Immature natural killer cell (primary cell): ENCODE measurements around the gene ENPP3. TPM values are rescaled to one million over a fixed set of nuclear protein-coding genes. Genes with fewer than 3 reads are reported as not detected.
A peak's percentile ranks its signal among the peaks of the same experiment; 100 is the strongest.

Source experiments
- DNase-seq, 3 donors: peaks; one replicate each; pipeline ENCODE4 v3.0.0; 2022; ENCODE audit warnings: mixed read lengths in 1 of 3
- H3K27ac Mint-ChIP-seq, 6 donors: one replicate each; pipeline ENCODE4 v1.8.0; 2020; ENCODE audit warnings: mixed read lengths in 6 of 6, mild to moderate bottlenecking in 5 of 6, inconsistent platforms in 4 of 6, moderate library complexity in 3 of 6
- H3K27me3 Mint-ChIP-seq, 3 donors: one replicate each; pipeline ENCODE4 v1.8.0; 2020 to 2021; ENCODE audit warnings: low read depth in 3 of 3, mild to moderate bottlenecking in 3 of 3, mixed read lengths in 3 of 3, moderate library complexity in 3 of 3, inconsistent platforms in 1 of 3
- H3K36me3 Mint-ChIP-seq, 3 donors: one replicate each; pipeline ENCODE4 v1.8.0; 2020; ENCODE audit warnings: mixed read lengths in 3 of 3, inconsistent platforms in 2 of 3, mild to moderate bottlenecking in 2 of 3
- H3K4me1 Mint-ChIP-seq, 2 donors: one replicate each; pipeline ENCODE4 v1.8.0; 2020; ENCODE audit warnings: inconsistent platforms in 2 of 2, mild to moderate bottlenecking in 2 of 2, mixed read lengths in 2 of 2, moderate library complexity in 1 of 2
- H3K4me3 Mint-ChIP-seq, 5 donors: one replicate each; pipeline ENCODE4 v1.8.0; 2020; ENCODE audit warnings: mild to moderate bottlenecking in 5 of 5, mixed read lengths in 5 of 5, inconsistent platforms in 3 of 5, moderate library complexity in 3 of 5
- H3K9me3 Mint-ChIP-seq, 6 donors: one replicate each; pipeline ENCODE4 v1.8.0; 2020; ENCODE audit warnings: mild to moderate bottlenecking in 6 of 6, mixed read lengths in 6 of 6, inconsistent platforms in 4 of 6, moderate library complexity in 3 of 6
- polyA plus RNA-seq, 3 donors: library from polyadenylated mRNA; unstranded; fragments of 300-500 nt; fragmentation: Illumina TruSeq; gene quantifications; one replicate each; pipeline ENCODE4 v1.2.3, GENCODE V29; 2021

Gene ENPP3
- polyA plus RNA-seq, 3 donors from 2014 or later: 0.21 to 4.1 (median 0.25) TPM

DNA sequence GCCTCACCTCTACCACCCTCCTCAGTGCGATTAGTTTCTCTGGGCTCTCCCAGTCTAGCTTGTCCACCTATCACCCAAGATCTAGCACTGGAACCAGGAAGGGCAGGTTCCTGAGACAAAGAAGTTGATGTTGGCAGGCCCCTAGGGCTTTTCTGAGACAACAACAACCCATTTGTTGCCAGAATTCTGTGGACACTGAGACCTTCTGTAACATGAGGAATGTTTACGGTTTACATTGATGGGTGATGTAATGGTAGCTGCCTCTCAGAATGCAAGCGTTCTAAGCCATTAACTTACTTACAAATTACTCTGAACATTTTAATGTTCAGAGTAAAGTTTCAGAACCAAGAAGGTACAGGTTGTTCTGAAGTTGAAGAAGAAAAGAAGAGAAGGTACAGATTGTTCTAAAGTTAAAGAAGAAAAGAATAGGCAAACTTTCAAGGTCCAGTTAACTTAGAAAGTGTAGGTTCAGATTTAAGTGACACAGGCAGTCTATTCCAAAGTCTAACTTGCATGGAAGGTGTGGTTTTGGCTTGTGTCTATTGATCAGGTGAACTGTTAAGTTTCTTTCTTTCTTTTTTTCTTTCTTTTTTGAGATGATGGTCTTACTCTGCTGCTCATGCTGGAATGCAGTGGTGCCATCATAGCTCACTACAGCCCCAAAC is 5.3 kb upstream of the ENPP3 start:
- Mint-ChIP-seq H3K36me3 (no peaks in the 10 kb centered on the region), H3K27ac (no peak overlapping the region), H3K27me3 (peaks cover 0 to 8% (median 4%) of the 10 kb centered on the region in 3 donors), H3K9me3 (no peaks in the 10 kb centered on the region), H3K4me3 (no peak overlapping the region), H3K4me1 (peaks cover 24 to 27% of the 10 kb centered on the region in 2 donors)
- DNase-seq: no peak

DNA sequence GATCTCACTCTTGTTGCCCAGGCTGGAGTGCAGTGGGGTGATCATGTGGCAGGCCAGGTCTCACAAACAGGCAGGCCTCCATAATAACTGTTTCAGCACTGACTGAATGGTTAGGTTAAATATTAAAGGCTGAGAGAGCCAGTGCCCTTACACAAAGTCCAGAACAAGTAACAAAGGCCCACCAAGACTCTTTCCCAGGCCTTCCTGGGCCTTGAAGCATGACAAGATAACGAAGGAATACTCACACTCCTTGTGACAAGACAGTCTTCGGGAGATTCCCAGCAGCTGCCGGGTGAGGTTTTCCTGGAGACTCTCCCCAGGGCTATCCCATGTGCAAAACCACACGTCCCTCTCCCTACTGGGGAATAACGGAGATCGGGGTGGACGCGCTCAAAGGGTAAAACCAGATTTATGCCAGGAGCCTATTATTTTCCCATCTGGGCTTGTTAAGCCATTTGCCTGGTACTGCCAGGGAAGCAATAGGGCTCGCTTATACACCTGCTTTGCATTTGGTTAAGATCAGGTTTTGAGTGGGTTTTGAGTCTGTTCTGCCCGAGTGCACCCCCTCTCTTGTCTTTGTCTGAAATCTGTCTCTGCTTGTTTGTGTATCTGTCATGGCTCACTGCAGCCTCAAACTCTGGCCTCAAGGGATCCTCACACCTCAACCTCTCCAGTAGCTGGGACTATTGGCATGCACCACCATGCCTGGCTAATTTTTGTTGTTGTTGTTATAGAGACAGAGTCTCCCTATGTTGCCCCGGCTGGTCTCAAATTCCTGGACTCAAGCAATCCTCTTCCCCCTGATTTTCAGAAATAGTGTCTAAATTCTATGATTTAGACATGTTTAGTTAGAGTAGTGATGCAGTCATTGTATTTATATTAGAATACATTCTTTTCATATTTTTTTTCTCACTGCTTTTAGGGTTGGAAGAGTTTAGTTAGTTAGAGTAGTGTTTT is 1.4 kb upstream of the ENPP3 start:
- Mint-ChIP-seq H3K36me3 (no peaks in the 10 kb centered on the region), H3K4me1 (no peaks in the 10 kb centered on the region), H3K27ac (no peak overlapping the region), H3K4me3 (no peak overlapping the region), H3K9me3 (no peaks in the 10 kb centered on the region), H3K27me3 (peaks cover 0 to 4% (median 0%) of the 10 kb centered on the region in 3 donors)
- no peak for DNase-seq

DNA sequence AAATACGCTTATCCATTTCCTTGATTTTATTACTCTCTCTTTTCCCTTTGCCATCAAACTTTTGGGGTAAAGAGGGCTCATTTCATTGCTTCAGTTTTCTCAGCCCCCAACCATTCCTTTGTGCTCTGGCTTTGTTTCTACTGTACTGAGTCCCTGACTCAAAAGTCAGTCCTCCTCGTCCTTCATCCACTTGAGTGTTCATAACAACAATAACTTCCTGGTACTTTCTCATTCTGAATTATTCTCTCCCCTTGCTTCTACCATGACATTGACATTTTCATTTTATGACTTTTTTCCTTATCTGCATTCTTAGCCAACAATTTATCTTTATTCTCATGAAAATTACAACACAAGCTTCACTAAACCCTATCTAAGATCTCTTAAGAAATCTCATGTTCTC is 911 bp downstream of the ENPP3 start:
- H3K4me3 Mint-ChIP-seq: no peak overlapping the region

DNA sequence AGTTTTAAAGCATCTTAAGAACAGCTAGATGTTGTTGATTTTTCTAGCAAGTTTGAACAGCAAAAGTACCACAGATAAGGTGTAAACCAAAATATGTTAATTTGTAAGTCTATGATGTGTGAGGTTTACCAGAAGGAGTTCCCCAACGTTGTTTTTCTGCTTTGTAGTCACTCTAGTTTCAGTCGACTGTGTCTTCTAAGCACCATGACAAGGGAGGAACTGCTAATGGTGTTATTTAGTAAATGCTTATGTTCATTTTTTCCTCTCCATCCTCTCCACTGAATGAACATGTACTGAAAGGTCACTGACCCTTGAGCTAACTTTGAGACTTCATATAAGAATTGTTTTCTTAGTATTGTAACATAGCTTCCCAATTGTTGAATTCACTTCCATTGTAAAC is 3.0 kb downstream of the ENPP3 start:
- peak; percentile 20 to 39 (median 32) for DNase-seq
- Mint-ChIP-seq H3K4me1 (no peaks in the 10 kb centered on the region), H3K36me3 (no peaks in the 10 kb centered on the region), H3K4me3 (no peak overlapping the region), H3K9me3 (no peaks in the 10 kb centered on the region), H3K27me3 (peaks cover 0 to 2% (median 0%) of the 10 kb centered on the region in 3 donors), H3K27ac (no peak overlapping the region)

More for the DNA sequence above, 911 bp downstream of the ENPP3 start:
- Mint-ChIP-seq H3K4me1 (no peaks in the 10 kb centered on the region), H3K9me3 (no peaks in the 10 kb centered on the region), H3K36me3 (no peaks in the 10 kb centered on the region), H3K27me3 (peaks cover 0 to 4% (median 0%) of the 10 kb centered on the region in 3 donors), H3K27ac (no peak overlapping the region)
- DNase-seq: no peak

DNA sequence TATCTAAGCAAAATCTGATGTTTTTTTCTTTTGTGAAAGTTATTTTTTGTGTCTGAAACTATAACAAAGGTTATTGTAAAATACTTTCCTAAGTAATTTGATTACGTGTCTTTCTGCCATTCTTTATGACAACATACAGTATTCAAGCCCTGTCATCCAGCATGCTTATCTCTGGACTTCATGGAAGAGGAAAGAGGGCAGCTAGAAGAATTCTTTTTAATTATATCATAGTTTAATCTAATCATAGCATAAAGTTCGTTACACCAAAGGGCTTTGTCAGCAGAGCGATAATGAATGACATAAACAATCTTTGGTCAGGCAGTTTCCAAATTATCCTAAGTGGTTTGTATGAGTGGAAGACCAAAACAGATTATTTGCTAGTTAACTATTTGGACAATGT is 3.5 kb downstream of the ENPP3 start:
- no peaks in the 10 kb centered on the region for H3K36me3 Mint-ChIP-seq
- peaks cover 0 to 2% (median 0%) of the 10 kb centered on the region in 3 donors for H3K27me3 Mint-ChIP-seq
- DNase-seq: no peak
- H3K27ac Mint-ChIP-seq: no peak overlapping the region
- H3K4me3 Mint-ChIP-seq: no peak overlapping the region
- H3K4me1 Mint-ChIP-seq: no peaks in the 10 kb centered on the region
- no peaks in the 10 kb centered on the region for H3K9me3 Mint-ChIP-seq

DNA sequence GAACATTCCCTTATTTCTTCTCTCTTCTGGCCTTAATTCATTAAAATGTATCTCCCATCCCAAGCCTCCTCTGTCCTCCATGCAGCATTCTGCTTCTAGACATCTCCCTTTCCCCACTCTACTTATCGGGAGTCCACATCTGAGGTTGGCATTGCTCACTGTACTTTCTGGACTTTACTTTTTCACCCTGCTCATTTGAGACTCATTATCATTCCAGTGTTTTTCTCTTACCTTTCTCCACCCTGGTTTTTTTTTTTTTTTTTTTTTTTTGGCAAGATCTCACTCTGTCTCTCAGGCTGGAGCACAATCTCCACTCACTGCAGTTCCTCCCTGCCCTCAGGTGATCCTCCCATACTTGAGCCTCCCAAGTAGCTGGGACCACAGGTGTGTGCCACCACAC is 4.5 kb downstream of the ENPP3 start:
- no peak overlapping the region for H3K4me3 Mint-ChIP-seq
- no peaks in the 10 kb centered on the region for H3K4me1 Mint-ChIP-seq
- no peak for DNase-seq
- peak overlapping the region in 1 of 6 donors; percentile 60 for H3K27ac Mint-ChIP-seq
- H3K27me3 Mint-ChIP-seq: peaks cover 0 to 2% (median 0%) of the 10 kb centered on the region in 3 donors
- no peaks in the 10 kb centered on the region for H3K36me3 Mint-ChIP-seq
- H3K9me3 Mint-ChIP-seq: no peaks in the 10 kb centered on the region

DNA sequence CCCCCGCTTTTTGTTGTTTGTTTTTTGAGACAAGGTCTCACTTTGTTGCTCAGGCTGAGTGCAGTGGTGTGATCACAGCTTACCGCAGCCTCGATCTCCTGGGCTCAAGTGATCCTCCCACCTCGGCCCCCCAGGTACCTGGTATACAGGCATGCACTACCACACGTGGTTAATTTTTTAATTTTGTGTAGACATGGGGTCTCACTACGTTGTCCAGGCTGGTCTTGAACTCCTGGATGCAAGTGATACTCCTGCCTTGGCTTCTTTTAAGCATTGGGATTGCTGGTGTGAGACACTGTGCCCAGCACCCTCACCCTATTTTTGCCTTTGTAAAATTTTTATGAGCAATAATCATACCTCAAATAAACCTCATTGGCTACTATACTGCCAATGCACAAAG is 5.5 kb downstream of the ENPP3 start:
- H3K9me3 Mint-ChIP-seq: no peaks in the 10 kb centered on the region
- no peak overlapping the region for H3K4me3 Mint-ChIP-seq
- no peak for DNase-seq
- no peak overlapping the region for H3K27ac Mint-ChIP-seq
- H3K27me3 Mint-ChIP-seq: peaks cover 0 to 2% (median 0%) of the 10 kb centered on the region in 3 donors
- H3K4me1 Mint-ChIP-seq: no peaks in the 10 kb centered on the region
- H3K36me3 Mint-ChIP-seq: no peaks in the 10 kb centered on the region

DNA sequence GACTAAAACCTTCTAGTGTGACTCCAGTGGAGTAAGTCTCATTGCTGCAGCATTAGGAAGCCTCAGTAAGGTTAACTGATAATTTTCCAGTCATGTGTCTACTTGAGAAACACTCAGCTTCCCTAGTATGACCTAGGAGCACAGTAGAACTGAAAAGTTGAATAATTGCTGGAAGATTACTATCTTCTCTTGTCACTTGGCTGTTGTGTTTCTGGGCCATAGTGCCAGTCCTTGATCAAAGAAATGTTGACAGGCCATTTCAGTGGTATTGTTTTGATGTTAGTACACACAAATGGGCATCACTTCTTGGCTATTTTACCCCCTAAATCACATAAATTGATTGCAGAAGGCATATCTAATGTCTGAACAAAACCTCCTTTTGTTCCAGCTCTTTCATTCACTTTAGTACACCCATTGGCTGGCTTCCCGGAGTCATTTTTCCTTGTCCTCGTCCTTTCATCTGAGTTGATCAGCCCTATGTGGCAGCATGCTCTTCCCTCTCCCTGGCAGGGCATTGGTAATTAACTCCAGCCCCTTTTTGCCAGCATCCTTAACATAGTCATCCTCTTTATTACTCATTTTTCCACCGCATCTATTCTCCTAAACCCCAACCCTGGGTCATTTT is 6.0 kb downstream of the ENPP3 start:
- Mint-ChIP-seq H3K27me3 (peaks cover 0 to 2% (median 0%) of the 10 kb centered on the region in 3 donors), H3K36me3 (no peaks in the 10 kb centered on the region), H3K4me1 (no peaks in the 10 kb centered on the region), H3K9me3 (no peaks in the 10 kb centered on the region), H3K4me3 (no peak overlapping the region), H3K27ac (no peak overlapping the region)
- DNase-seq: no peak

DNA sequence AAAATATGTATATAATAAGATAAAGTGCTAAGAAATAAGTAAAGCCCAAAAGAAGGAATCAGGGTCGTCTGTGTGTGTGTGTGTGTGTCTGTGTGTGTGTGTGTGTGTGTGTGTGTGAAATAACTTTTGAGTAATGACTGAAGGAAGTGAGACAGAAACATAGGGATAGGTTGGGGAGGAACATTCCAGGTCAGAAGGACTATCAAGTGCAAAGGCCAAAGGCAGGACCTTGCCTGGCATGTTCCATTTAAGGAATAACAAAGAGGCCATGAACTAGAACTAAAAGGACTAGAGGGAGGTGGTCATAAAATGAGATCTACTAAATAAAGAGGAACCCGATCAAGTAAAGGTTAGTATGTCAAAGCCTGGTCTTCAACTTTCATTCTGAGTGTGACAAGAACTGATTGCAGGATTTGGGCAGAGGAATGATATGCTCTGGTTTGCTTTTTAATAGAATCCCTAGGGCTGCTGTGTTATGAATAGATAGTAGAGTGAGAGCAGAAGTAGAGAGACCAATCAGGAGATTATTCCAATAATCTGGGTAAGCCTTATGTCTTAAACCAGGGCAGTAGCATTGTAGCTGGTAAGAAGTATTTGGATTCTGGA is 6.9 kb downstream of the ENPP3 start:
- Mint-ChIP-seq H3K9me3 (no peaks in the 10 kb centered on the region), H3K4me1 (no peaks in the 10 kb centered on the region), H3K27me3 (no peaks in the 10 kb centered on the region), H3K4me3 (no peak overlapping the region), H3K36me3 (no peaks in the 10 kb centered on the region), H3K27ac (no peak overlapping the region)
- no peak for DNase-seq

DNA sequence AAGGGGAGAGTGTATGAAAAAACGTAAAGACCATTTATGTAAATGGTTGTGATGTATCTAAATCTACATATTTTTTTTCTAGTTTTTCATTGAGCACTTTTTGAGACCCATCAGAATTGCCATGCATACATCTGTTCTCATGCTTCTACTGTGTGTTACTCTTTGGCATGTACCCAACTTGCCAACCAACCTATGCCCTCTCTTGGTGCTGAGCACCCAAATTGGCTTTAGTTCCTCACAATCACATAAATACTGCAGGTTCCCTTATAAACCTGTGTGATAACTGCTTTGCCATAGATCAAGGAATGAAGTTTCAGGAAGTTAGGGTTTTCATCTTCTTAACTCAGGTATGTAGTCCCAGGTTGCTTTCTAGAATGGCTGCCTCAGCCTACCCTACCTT is 7.8 kb downstream of the ENPP3 start:
- H3K36me3 Mint-ChIP-seq: no peaks in the 10 kb centered on the region
- H3K27ac Mint-ChIP-seq: no peak overlapping the region
- H3K4me3 Mint-ChIP-seq: no peak overlapping the region
- no peaks in the 10 kb centered on the region for H3K9me3 Mint-ChIP-seq
- H3K4me1 Mint-ChIP-seq: no peaks in the 10 kb centered on the region
- no peaks in the 10 kb centered on the region for H3K27me3 Mint-ChIP-seq
- no peak for DNase-seq

DNA sequence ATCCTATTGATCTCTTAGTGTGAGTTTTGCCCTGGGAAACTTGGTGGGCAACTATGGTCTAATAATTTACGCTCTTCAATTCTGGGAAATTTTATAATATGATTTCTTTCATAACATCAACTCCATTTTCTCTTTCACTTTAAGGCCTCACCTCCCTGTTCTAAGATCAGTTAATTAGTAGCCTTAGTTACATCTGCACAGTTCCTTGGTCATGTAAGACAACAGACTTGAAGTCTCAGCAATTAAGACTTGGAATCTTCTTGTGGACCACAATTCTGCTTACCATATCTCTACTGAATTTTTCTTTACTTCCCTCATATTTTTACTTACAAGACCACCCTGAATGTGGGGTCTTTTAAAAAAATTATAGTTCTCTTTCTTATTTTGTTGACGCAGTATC is 8.7 kb downstream of the ENPP3 start:
- Mint-ChIP-seq H3K27ac (no peak overlapping the region), H3K27me3 (no peaks in the 10 kb centered on the region), H3K9me3 (no peaks in the 10 kb centered on the region), H3K36me3 (no peaks in the 10 kb centered on the region), H3K4me1 (no peaks in the 10 kb centered on the region), H3K4me3 (no peak overlapping the region)
- DNase-seq: no peak

DNA sequence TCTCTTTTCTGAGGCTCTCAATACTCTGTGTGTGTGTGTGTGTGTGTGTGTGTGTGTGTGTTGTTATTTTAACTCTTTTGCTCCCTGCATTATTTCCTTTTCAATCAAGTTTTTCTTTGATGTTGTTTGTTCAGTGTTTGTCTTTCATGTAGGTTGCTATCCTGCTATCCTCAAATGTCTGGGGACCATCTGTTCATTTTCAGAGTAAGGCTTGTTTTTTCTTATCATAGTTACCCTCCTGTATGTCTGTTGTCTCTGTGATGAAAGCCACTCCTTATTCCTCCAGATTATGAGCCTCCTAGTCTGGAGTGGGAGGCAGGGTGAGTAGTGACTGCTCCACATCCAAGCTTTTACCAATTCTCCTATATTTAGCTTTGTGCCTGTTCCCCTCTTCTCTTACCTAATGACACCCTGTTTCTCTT is 9.2 kb downstream of the ENPP3 start:
- Mint-ChIP-seq H3K27me3 (no peaks in the 10 kb centered on the region), H3K27ac (no peak overlapping the region), H3K9me3 (no peaks in the 10 kb centered on the region), H3K36me3 (no peaks in the 10 kb centered on the region), H3K4me3 (no peak overlapping the region), H3K4me1 (no peaks in the 10 kb centered on the region)
- no peak for DNase-seq

DNA sequence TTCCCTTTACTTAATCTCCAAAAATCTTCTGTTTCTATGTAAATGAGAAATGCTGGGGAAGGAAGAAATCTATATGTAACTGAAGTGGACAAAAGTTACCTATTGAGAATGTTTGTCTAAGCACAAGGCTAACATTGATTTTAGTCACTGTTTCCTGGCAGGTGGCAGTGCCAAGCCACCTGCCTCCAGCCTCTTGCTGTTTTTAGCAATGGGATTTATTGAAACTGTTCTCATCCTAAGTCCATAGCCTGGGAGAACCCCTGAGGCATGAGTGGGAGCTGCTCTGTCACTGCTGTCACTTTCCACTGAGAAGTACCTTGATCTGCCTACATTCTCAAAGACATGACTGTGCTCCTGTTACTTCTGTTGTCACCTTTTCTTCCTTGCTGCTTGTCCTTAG is 14.7 kb downstream of the ENPP3 start:
- Mint-ChIP-seq H3K9me3 (no peaks in the 10 kb centered on the region), H3K4me3 (no peak overlapping the region), H3K36me3 (peaks cover 0 to 4% (median 0%) of the 10 kb centered on the region in 3 donors), H3K27me3 (peaks cover 0 to 4% (median 2%) of the 10 kb centered on the region in 3 donors), H3K27ac (no peak overlapping the region), H3K4me1 (no peaks in the 10 kb centered on the region)
- no peak for DNase-seq

DNA sequence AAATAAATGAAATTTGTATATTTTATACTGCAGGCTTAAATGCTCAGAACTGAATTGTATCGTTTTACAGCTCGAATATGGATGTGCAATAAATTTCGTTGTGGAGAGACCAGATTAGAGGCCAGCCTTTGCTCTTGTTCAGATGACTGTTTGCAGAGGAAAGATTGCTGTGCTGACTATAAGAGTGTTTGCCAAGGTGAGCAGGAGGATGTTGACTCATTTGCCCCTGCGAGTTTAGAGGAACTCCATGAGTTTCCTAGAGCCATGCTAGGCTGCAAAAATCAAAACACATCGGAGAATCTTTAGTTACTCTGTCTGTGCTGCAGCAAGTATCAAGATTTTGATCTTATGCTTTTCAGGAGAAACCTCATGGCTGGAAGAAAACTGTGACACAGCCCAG is 15.4 kb downstream of the ENPP3 start:
- Mint-ChIP-seq H3K36me3 (peaks cover 0 to 4% (median 0%) of the 10 kb centered on the region in 3 donors), H3K27ac (no peak overlapping the region), H3K27me3 (peaks cover 0 to 4% (median 2%) of the 10 kb centered on the region in 3 donors), H3K4me1 (peaks cover 0 to 2% of the 10 kb centered on the region in 2 donors), H3K4me3 (no peak overlapping the region), H3K9me3 (no peaks in the 10 kb centered on the region)
- no peak for DNase-seq
